Common myeloid progenitor, CD34-positive (primary cell): ENCODE measurements around the gene PCARE.

ENCODE experiments used
- CTCF ChIA-PET: fragments of 350-600 bp; sonication (Branson Sonifier 250); formaldehyde crosslinking; loops from one replicate; lab custom pipeline; 2021; ENCODE audit warnings: antibody characterized with exemption; lab: Charles Lee
- POLR2A ChIA-PET: fragments of 350-600 bp; sonication (Branson Sonifier 250); formaldehyde crosslinking; loops from one replicate; lab custom pipeline; 2021; ENCODE audit warnings: antibody characterized with exemption; lab: Charles Lee
- DNase-seq, 3 donors: peaks; one replicate each; pipeline versions ENCODE4 v3.0.0 to v3.0.0-alpha.2; 2013
- H3K27ac ChIP-seq, 2 experiments: 1 replicate in 1 of 2; 2 replicates in 1 of 2; pipeline ENCODE4 v1.7.0; 2013; ENCODE audit warnings: inconsistent platforms in 2 of 2, low read length in 2 of 2, mild to moderate bottlenecking in 2 of 2, low read depth in 1 of 2, moderate library complexity in 1 of 2; ENCODE audit not compliant: severe bottlenecking in 2 of 2, insufficient read depth in 1 of 2, poor library complexity in 1 of 2
- H3K27me3 ChIP-seq, 5 experiments: replicated peaks in 2 of 5; 1 replicate in 3 of 5; 2 replicates in 2 of 5; pipeline versions ENCODE4 v1.6.1 to v1.7.0; 2013; ENCODE audit warnings: low read length in 4 of 5, mild to moderate bottlenecking in 2 of 5, moderate library complexity in 2 of 5, inconsistent platforms in 1 of 5; ENCODE audit not compliant: insufficient read depth in 5 of 5, control insufficient read depth in 4 of 5
- H3K36me3 ChIP-seq, 4 experiments: 1 replicate in 2 of 4; 2 replicates in 2 of 4; pipeline versions ENCODE4 v1.6.1 to v1.7.0; 2013; ENCODE audit warnings: low read length in 3 of 4, control low read depth in 1 of 4, mild to moderate bottlenecking in 1 of 4; ENCODE audit not compliant: control insufficient read depth in 4 of 4, insufficient read depth in 4 of 4
- H3K4me1 ChIP-seq, 4 experiments: 1 replicate in 3 of 4; 2 replicates in 1 of 4; pipeline versions ENCODE4 v1.6.1 to v1.7.1; 2013; ENCODE audit warnings: low read length in 3 of 4, mild to moderate bottlenecking in 3 of 4, control low read depth in 1 of 4, inconsistent platforms in 1 of 4, moderate library complexity in 1 of 4; ENCODE audit not compliant: control insufficient read depth in 4 of 4, insufficient read depth in 4 of 4; ENCODE audit errors: control extremely low read depth in 1 of 4
- H3K4me3 ChIP-seq, 7 experiments: 1 replicate in 4 of 7; 2 replicates in 3 of 7; pipeline versions ENCODE4 v1.5.1 to v1.7.0; 2013; ENCODE audit warnings: mild to moderate bottlenecking in 7 of 7, low read length in 6 of 7, moderate library complexity in 6 of 7, inconsistent platforms in 2 of 7, low read depth in 2 of 7, control low read depth in 1 of 7; ENCODE audit not compliant: insufficient read depth in 4 of 7, control insufficient read depth in 1 of 7; ENCODE audit errors: extremely low read depth in 1 of 7
- H3K9me3 ChIP-seq, 5 experiments: 1 replicate in 4 of 5; 2 replicates in 1 of 5; pipeline versions ENCODE4 v1.6.1 to v1.7.1; 2013; ENCODE audit warnings: low read length in 4 of 5, mild to moderate bottlenecking in 2 of 5, inconsistent platforms in 1 of 5, low read depth in 1 of 5, moderate library complexity in 1 of 5; ENCODE audit not compliant: control insufficient read depth in 4 of 5, insufficient read depth in 2 of 5; ENCODE audit errors: control extremely low read depth in 1 of 5
- WGBS: methylation state at CpG from one replicate; pipeline ENCODE4 v1.1.5; 2013; ENCODE audit not compliant: insufficient coverage; 5-methylcytosine and 5-hydroxymethylcytosine counted together

The PCARE gene

GRCh38 chr2:29051730-29052129 is 22.6 kb downstream of the PCARE start:
- Histone ChIP-seq H3K27me3 (no peaks in the 10 kb centered on the region), H3K36me3 (no peaks in the 10 kb centered on the region), H3K4me1 (peaks cover 0 to 4% (median under 1%) of the 10 kb centered on the region in 4 experiments), H3K4me3 (no peak overlapping the region), H3K9me3 (no peaks in the 10 kb centered on the region), H3K27ac (no peak overlapping the region)
- no peak for DNase-seq
- CTCF ChIA-PET = no interaction called here
- POLR2A ChIA-PET = no interaction called here
- 98% methylated on average over 11 of the region's 12 CpGs for WGBS

GRCh38 chr2:29050591-29050990 is 23.7 kb downstream of the PCARE start:
- Histone ChIP-seq H3K9me3 (no peaks in the 10 kb centered on the region), H3K36me3 (no peaks in the 10 kb centered on the region), H3K27me3 (no peaks in the 10 kb centered on the region), H3K4me3 (no peak overlapping the region), H3K27ac (no peak overlapping the region), H3K4me1 (peaks cover 0 to 4% (median under 1%) of the 10 kb centered on the region in 4 experiments)
- ChIA-PET CTCF (interaction anchor here (1.0 kb wide), 1 partner anchor 16 kb away, joined by 3 read pairs; no protein-coding TSS in a partner anchor), POLR2A (no interaction called here)
- DNase-seq = no peak
- 98% methylated on average over 8 of the region's 8 CpGs for WGBS

- Histone ChIP-seq H3K36me3 (no peaks in the 10 kb centered on the region), H3K9me3 (no peaks in the 10 kb centered on the region), H3K27me3 (no peaks in the 10 kb centered on the region), H3K4me1 (peaks cover 0 to 4% (median under 1%) of the 10 kb centered on the region in 4 experiments), H3K4me3 (no peak overlapping the region), H3K27ac (no peak overlapping the region)
- over 99% methylated on average over 7 of the region's 9 CpGs for WGBS
- no peak for DNase-seq
- CTCF ChIA-PET = interaction anchor here (1.2 to 1.3 kb wide), 2 partner anchors 11 to 12 kb away, joined by 3 read pairs; no protein-coding TSS in a partner anchor
- POLR2A ChIA-PET = interaction anchor here (0.6 kb wide), 1 partner anchor 51 kb away, joined by 11 read pairs; no protein-coding TSS in a partner anchor
Measured at GRCh38 chr2:29047083-29047845, 27.1 kb downstream of the PCARE start.

GRCh38 chr2:29046321-29046720 is 28.0 kb downstream of the PCARE start:
- no peaks in the 10 kb centered on the region for H3K9me3 ChIP-seq
- no peak for DNase-seq
- ChIA-PET POLR2A (no interaction called here), CTCF (interaction anchor here (1.2 to 1.3 kb wide), 2 partner anchors 11 to 12 kb away, joined by 3 read pairs; no protein-coding TSS in a partner anchor)
- peaks cover 0 to 4% (median under 1%) of the 10 kb centered on the region in 4 experiments for H3K4me1 ChIP-seq
- H3K27me3 ChIP-seq = no peaks in the 10 kb centered on the region
- H3K36me3 ChIP-seq = no peaks in the 10 kb centered on the region
- no peak overlapping the region for H3K27ac ChIP-seq
- WGBS = 100% methylated on average over 1 of the region's 2 CpGs
- H3K4me3 ChIP-seq = no peak overlapping the region

GRCh38 chr2:29044459-29044858 is 29.9 kb downstream of the PCARE start:
- no peak for DNase-seq
- Histone ChIP-seq H3K27ac (no peak overlapping the region), H3K9me3 (no peaks in the 10 kb centered on the region), H3K4me3 (no peak overlapping the region), H3K4me1 (peaks cover 0 to 4% (median under 1%) of the 10 kb centered on the region in 4 experiments), H3K36me3 (no peaks in the 10 kb centered on the region), H3K27me3 (no peaks in the 10 kb centered on the region)
- CTCF ChIA-PET = no interaction called here
- 95% methylated on average over 4 of the region's 4 CpGs for WGBS
- POLR2A ChIA-PET = no interaction called here

GRCh38 chr2:29042561-29043075 is 31.7 kb downstream of the PCARE start:
- Histone ChIP-seq H3K4me3 (no peak overlapping the region), H3K36me3 (no peaks in the 10 kb centered on the region), H3K27me3 (peaks cover 0 to 3% (median 0%) of the 10 kb centered on the region in 5 experiments), H3K9me3 (no peaks in the 10 kb centered on the region), H3K27ac (no peak overlapping the region), H3K4me1 (no peaks in the 10 kb centered on the region)
- DNase-seq = no peak
- POLR2A ChIA-PET = no interaction called here
- 88% methylated on average over 9 of the region's 9 CpGs for WGBS
- CTCF ChIA-PET = no interaction called here

GRCh38 chr2:29041161-29041660 is 33.1 kb downstream of the PCARE start:
- 99% methylated on average over 9 of the region's 9 CpGs for WGBS

More at GRCh38 chr2:29041161-29041660, 33.1 kb downstream of the PCARE start:
- DNase-seq = no peak
- no peak overlapping the region for H3K4me3 ChIP-seq
- POLR2A ChIA-PET = no interaction called here
- H3K27ac ChIP-seq = no peak overlapping the region
- peaks cover 0 to 3% (median 0%) of the 10 kb centered on the region in 5 experiments for H3K27me3 ChIP-seq
- no peaks in the 10 kb centered on the region for H3K36me3 ChIP-seq
- no peaks in the 10 kb centered on the region for H3K4me1 ChIP-seq
- no peaks in the 10 kb centered on the region for H3K9me3 ChIP-seq
- CTCF ChIA-PET = no interaction called here
